Activated CD8-positive, alpha-beta memory T cell treated with anti-CD3 and anti-CD28 coated beads, Interleukin-2, amount 50 U/mL, for 24 hours (primary cell): ENCODE results near the gene ABHD5.

Experiments used
- DNase-seq: peaks from one replicate; pipeline ENCODE4 v3.0.0-alpha.2; 2020; ENCODE audit errors: extremely low read depth

The ABHD5 gene

GRCh38 chr3:43685921-43686320 lies 4.8 kb upstream of the ABHD5 start:
- no peak for DNase-seq

- no peak for DNase-seq
These were observed 4.4 kb upstream of the ABHD5 start for GRCh38 chr3:43686333-43686699.

GRCh38 chr3:43686700-43687498 lies 3.8 kb upstream of the ABHD5 start:
- no peak for DNase-seq

GRCh38 chr3:43687499-43687811 lies 3.3 kb upstream of the ABHD5 start:
- no peak for DNase-seq

GRCh38 chr3:43688245-43688650 lies 2.5 kb upstream of the ABHD5 start:
- no peak for DNase-seq

GRCh38 chr3:43689166-43689565 lies 1.6 kb upstream of the ABHD5 start:
- DNase-seq = no peak

- no peak for DNase-seq
These were observed 855 bp upstream of the ABHD5 start for GRCh38 chr3:43689766-43690399.

- DNase-seq = no peak
These were observed 620 bp downstream of the ABHD5 start for GRCh38 chr3:43691120-43691995.

GRCh38 chr3:43692085-43692855 lies 1.5 kb downstream of the ABHD5 start:
- DNase-seq = no peak

GRCh38 chr3:43692971-43693370 lies 2.2 kb downstream of the ABHD5 start:
- DNase-seq = no peak

- DNase-seq = no peak
These were observed 2.9 kb downstream of the ABHD5 start for GRCh38 chr3:43693594-43693993.

- no peak for DNase-seq
These were observed 4.7 kb downstream of the ABHD5 start for GRCh38 chr3:43695443-43695842.

- DNase-seq = no peak
These were observed 5.1 kb downstream of the ABHD5 start for GRCh38 chr3:43695863-43696262.

- DNase-seq = no peak
These were observed 5.7 kb downstream of the ABHD5 start for GRCh38 chr3:43696441-43696840.

- no peak for DNase-seq
These were observed 6.1 kb downstream of the ABHD5 start for GRCh38 chr3:43696881-43697280.

- DNase-seq = no peak
These were observed 9.1 kb downstream of the ABHD5 start for GRCh38 chr3:43699864-43700263.

- DNase-seq = no peak
These were observed 14.0 kb downstream of the ABHD5 start for GRCh38 chr3:43704697-43705096.

- DNase-seq = no peak
These were observed 15.6 kb downstream of the ABHD5 start for GRCh38 chr3:43706342-43706741.

GRCh38 chr3:43707266-43707665 lies 16.5 kb downstream of the ABHD5 start:
- no peak for DNase-seq

- DNase-seq = no peak
These were observed 17.3 kb downstream of the ABHD5 start for GRCh38 chr3:43707998-43708397.

GRCh38 chr3:43709022-43709421 lies 18.3 kb downstream of the ABHD5 start:
- DNase-seq = no peak

GRCh38 chr3:43710607-43711006 lies 19.9 kb downstream of the ABHD5 start:
- DNase-seq = no peak
